G401 (cell line): ENCODE results near the gene GRM2. TPM values are rescaled to one million over a fixed set of nuclear protein-coding genes. Genes with fewer than 3 reads are reported as not detected.
A peak's percentile ranks its signal among the peaks of the same experiment; 100 is the strongest.

Source experiments
- DNase-seq: peaks from one replicate; pipeline ENCODE4 v3.0.0-alpha.2; 2015; ENCODE audit warnings: low spot score
- in situ Hi-C: cut with HindIII; loops from 2 replicates; pipeline ENCODE4 v1.10.0; 2016; ENCODE audit warnings: low sequenced_read_pairs, mixed read lengths
- total RNA-seq: library from RNA; depleted of rRNA; stranded (reverse); fragments of >200 nt; shearing (Covaris generic); gene quantifications from 2 replicates; pipeline ENCODE4 v1.2.3, GENCODE V29; 2014; rRNA removed

Gene GRM2
- under 0.01 TPM in 1 of 2 replicates, not detected in the other for total RNA-seq

- in situ Hi-C loops = no loop called here
- DNase-seq = peak; percentile 30
Measured at GRCh38 chr3:51706788-51707731, at the start of gene GRM2. Gene GRM2, plus strand, starts transcription at chr3:51707068. Its CDS starts 1,916 bp downstream, at chr3:51708984.

GRCh38 chr3:51657234-51657633 lies 49.6 kb upstream of the GRM2 start:
- in situ Hi-C loops = no loop called here

GRCh38 chr3:51659942-51660341 lies 46.9 kb upstream of the GRM2 start:
- DNase-seq = no peak
- in situ Hi-C loops = no loop called here

More at GRCh38 chr3:51657234-51657633, 49.6 kb upstream of the GRM2 start:
- DNase-seq = no peak

- in situ Hi-C loops = no loop called here
- DNase-seq = no peak
Measured at GRCh38 chr3:51662456-51662855, 44.4 kb upstream of the GRM2 start.

- no peak for DNase-seq
- in situ Hi-C loops = no loop called here
Measured at GRCh38 chr3:51668756-51669155, 38.1 kb upstream of the GRM2 start.

GRCh38 chr3:51669241-51670052 lies 37.4 kb upstream of the GRM2 start:
- in situ Hi-C loops = no loop called here

GRCh38 chr3:51670053-51670822 lies 36.6 kb upstream of the GRM2 start:
- no peak for DNase-seq
- in situ Hi-C loops = no loop called here

More at GRCh38 chr3:51669241-51670052, 37.4 kb upstream of the GRM2 start:
- DNase-seq = peak; percentile 85

- DNase-seq = peak; percentile 90
Measured at GRCh38 chr3:51670823-51671733, 35.8 kb upstream of the GRM2 start, which contains the start of gene TEX264. Gene TEX264, plus strand, starts transcription at chr3:51671252. Its CDS starts 3,053 bp downstream, at chr3:51674305.

GRCh38 chr3:51671734-51672475 lies 35.0 kb upstream of the GRM2 start:
- DNase-seq = peak; percentile 75
- in situ Hi-C loops = no loop called here

More at GRCh38 chr3:51670823-51671733, 35.8 kb upstream of the GRM2 start, which contains the start of gene TEX264:
- in situ Hi-C loops = no loop called here

GRCh38 chr3:51673181-51673801 lies 33.6 kb upstream of the GRM2 start:
- in situ Hi-C loops = no loop called here
- no peak for DNase-seq

GRCh38 chr3:51673802-51674654 lies 32.8 kb upstream of the GRM2 start:
- no peak for DNase-seq
- in situ Hi-C loops = no loop called here

- in situ Hi-C loops = no loop called here
- no peak for DNase-seq
Measured at GRCh38 chr3:51675201-51675611, 31.7 kb upstream of the GRM2 start.

GRCh38 chr3:51676102-51676640 lies 30.7 kb upstream of the GRM2 start:
- in situ Hi-C loops = no loop called here

GRCh38 chr3:51677358-51677757 lies 29.5 kb upstream of the GRM2 start:
- DNase-seq = no peak
- in situ Hi-C loops = no loop called here

More at GRCh38 chr3:51676102-51676640, 30.7 kb upstream of the GRM2 start:
- no peak for DNase-seq

- DNase-seq = no peak
- in situ Hi-C loops = no loop called here
Measured at GRCh38 chr3:51678186-51678585, 28.7 kb upstream of the GRM2 start.

- in situ Hi-C loops = no loop called here
- DNase-seq = no peak
Measured at GRCh38 chr3:51678641-51679040, 28.2 kb upstream of the GRM2 start.
